ENCODE measurements around the gene HPCAL1. TPM values are rescaled to one million over a fixed set of nuclear protein-coding genes. Genes with fewer than 3 reads are reported as not detected.

The HPCAL1 gene
- total and polyA plus RNA-seq, 11 donors, result 18.9 to 63.2 (median 40.5) TPM

GRCh38 chr2:10444463-10444862 lies 141.8 kb downstream of the HPCAL1 start:
- WGBS, 4 donors, result 90 to 95% (median 91%) methylated on average over 5 of the region's 5 CpGs
- Histone ChIP-seq H3K4me3 (no peak overlapping the region), H3K27ac (no peak overlapping the region), H3K9me3 (no peaks in the 10 kb centered on the region), H3K4me1 (peaks cover 0 to 39% (median 18%) of the 10 kb centered on the region in 12 donors), H3K27me3 (no peaks in the 10 kb centered on the region), H3K36me3 (peaks cover 0 to 56% (median 55%) of the 10 kb centered on the region in 9 donors)
- DNase-seq (no peak), ATAC-seq (no peak)
- intact Hi-C loops (cut with DNase I), result loop anchor here in 2 of 10 donors (5.0 to 10.0 kb wide), 2 partner anchors 218 to 220 kb away; no protein-coding TSS in a partner anchor
- TF ChIP-seq CTCF (IDR thresholded peaks at IDR 0.05) (no peak), POLR2A (IDR thresholded peaks at IDR 0.05) (no peak)

GRCh38 chr2:10446631-10447030 lies 143.9 kb downstream of the HPCAL1 start:
- Histone ChIP-seq H3K4me1 (peaks cover 0 to 45% (median 24%) of the 10 kb centered on the region in 12 donors), H3K27ac (peak overlapping the region in 1 of 12 donors; percentile 89), H3K27me3 (no peaks in the 10 kb centered on the region), H3K4me3 (peak overlapping the region in 6 of 12 donors; percentile 57 to 81 (median 70)), H3K36me3 (peaks cover 0 to 35% (median 33%) of the 10 kb centered on the region in 9 donors), H3K9me3 (no peaks in the 10 kb centered on the region)
- DNase-seq (no peak), ATAC-seq (no peak)
- TF ChIP-seq POLR2A (IDR thresholded peaks at IDR 0.05) (no peak), CTCF (IDR thresholded peaks at IDR 0.05) (no peak)
- intact Hi-C loops (cut with DNase I), result loop anchor here in 4 of 10 donors (5.0 to 10.0 kb wide), 3 partner anchors 211 to 218 kb away; no protein-coding TSS in a partner anchor
- WGBS, 4 donors, result 87 to 95% (median 92%) methylated on average over 6 of the region's 6 CpGs

- Histone ChIP-seq H3K4me1 (peaks cover 0 to 48% (median 27%) of the 10 kb centered on the region in 12 donors), H3K27me3 (no peaks in the 10 kb centered on the region), H3K9me3 (no peaks in the 10 kb centered on the region), H3K27ac (peak overlapping the region in 11 of 12 donors; percentile 83 to 96 (median 90)), H3K4me3 (peak overlapping the region; percentile 45 to 86 (median 64)), H3K36me3 (peaks cover 0 to 28% (median 25%) of the 10 kb centered on the region in 9 donors)
- WGBS, 4 donors, result 8 to 22% (median 12%) methylated on average over 14 to 32 of the region's 32 CpGs
- intact Hi-C loops (cut with DNase I), result loop anchor here in 4 of 10 donors (5.0 to 10.0 kb wide), 3 partner anchors 210 to 217 kb away; no protein-coding TSS in a partner anchor
- DNase-seq (peak in 1 of 5 donors; percentile 57), ATAC-seq (peak in 2 of 4 donors; percentile 26 to 40)
- no peak for TF ChIP-seq CTCF (IDR thresholded peaks at IDR 0.05)
- no peak for TF ChIP-seq POLR2A (IDR thresholded peaks at IDR 0.05)
Observed at GRCh38 chr2:10447300-10447894, 144.7 kb downstream of the HPCAL1 start.

GRCh38 chr2:10447895-10448575 lies 145.3 kb downstream of the HPCAL1 start, which contains the start of gene ODC1:
Gene ODC1 (minus strand): TSS chr2:10448327. CDS start chr2:10445032, 3,295 bp downstream.
- H3K27ac ChIP-seq, result peak within 1 kb of the TSS; percentile 84 to 96 (median 90)
- H3K4me1 ChIP-seq, result peaks cover 0 to 49% (median 27%) of the 10 kb centered on the region in 12 donors
- H3K27me3 ChIP-seq, result no peaks in the 10 kb centered on the region
- intact Hi-C loops (cut with DNase I), result loop anchor here in 4 of 10 donors (5.0 to 10.0 kb wide), 3 partner anchors 209 to 217 kb away; no protein-coding TSS in a partner anchor
- TF ChIP-seq POLR2A (IDR thresholded peaks at IDR 0.05) (no peak), CTCF (IDR thresholded peaks at IDR 0.05) (no peak)
- H3K36me3 ChIP-seq, result peaks cover 0 to 21% (median 19%) of the 10 kb centered on the region in 9 donors
- ATAC-seq (peak; percentile 84 to 93 (median 90)), DNase-seq (peak; percentile 93 to 96 (median 95))
- no peaks in the 10 kb centered on the region for H3K9me3 ChIP-seq
- peak within 1 kb of the TSS; percentile 55 to 86 (median 73) for H3K4me3 ChIP-seq
- 0 to 1% (median 0%) methylated on average over 3 to 99 of the region's 99 CpGs for WGBS, 4 donors
